Kidney tubule cell (primary cell): ENCODE measurements around the gene GFRA1.

Experiments
- DNase-seq: peaks from one replicate; pipeline ENCODE4 v3.0.0-alpha.2; 2018; ENCODE audit warnings: low spot score

GFRA1 gene

GRCh38 chr10:116126239-116126638 is 146.8 kb downstream of the GFRA1 start:
- peak; percentile 67 for DNase-seq

GRCh38 chr10:116125180-116125579 is 147.8 kb downstream of the GFRA1 start:
- DNase-seq, result no peak

GRCh38 chr10:116124777-116125176 is 148.2 kb downstream of the GFRA1 start:
- DNase-seq, result no peak

- DNase-seq, result no peak
Observed at GRCh38 chr10:116122664-116123063, 150.3 kb downstream of the GFRA1 start.

- DNase-seq, result no peak
Observed at GRCh38 chr10:116121640-116122525, 151.1 kb downstream of the GFRA1 start.

- DNase-seq, result no peak
Observed at GRCh38 chr10:116120688-116121455, 152.1 kb downstream of the GFRA1 start.

GRCh38 chr10:116118847-116119246 is 154.2 kb downstream of the GFRA1 start:
- no peak for DNase-seq

- DNase-seq, result no peak
Observed at GRCh38 chr10:116115797-116116196, 157.2 kb downstream of the GFRA1 start.

- DNase-seq, result no peak
Observed at GRCh38 chr10:116115036-116115641, 157.9 kb downstream of the GFRA1 start.

GRCh38 chr10:116113721-116114501 is 159.1 kb downstream of the GFRA1 start:
- DNase-seq, result peak; percentile 88

GRCh38 chr10:116112232-116113231 is 160.5 kb downstream of the GFRA1 start:
- DNase-seq, result peak; percentile 42

- no peak for DNase-seq
Observed at GRCh38 chr10:116111483-116112095, 161.4 kb downstream of the GFRA1 start.

GRCh38 chr10:116110736-116111135 is 162.3 kb downstream of the GFRA1 start:
- no peak for DNase-seq

- no peak for DNase-seq
Observed at GRCh38 chr10:116109881-116110280, 163.1 kb downstream of the GFRA1 start.

GRCh38 chr10:116109481-116109880 is 163.5 kb downstream of the GFRA1 start:
- DNase-seq, result no peak

- no peak for DNase-seq
Observed at GRCh38 chr10:116108095-116108494, 164.9 kb downstream of the GFRA1 start.

- DNase-seq, result no peak
Observed at GRCh38 chr10:116106611-116107010, 166.4 kb downstream of the GFRA1 start.

GRCh38 chr10:116105264-116105663 is 167.7 kb downstream of the GFRA1 start:
- peak; percentile 71 for DNase-seq

GRCh38 chr10:116104210-116104932 is 168.6 kb downstream of the GFRA1 start:
- peak; percentile 47 for DNase-seq
